Peyer's patch (tissue), 4 donors: ENCODE data around the gene ARHGEF3.
"Not testable (repeated sequence)": the region's sequence is repeated elsewhere in the genome, so short reads cannot be mapped to it uniquely, and the experiment has no call there.

Experiments used
- POLR2A ChIP-seq, 2 donors: fragments of 450-650 bp; IDR thresholded peaks; one replicate each; pipeline ENCODE4 v1.5.1; 2017; ENCODE audit warnings: antibody characterized with exemption in 2 of 2, mild to moderate bottlenecking in 2 of 2, moderate library complexity in 2 of 2
- TF ChIP-seq, protein P1 (sequence below), 6 experiments: fragments of 450-650 bp in 4 of 6; fragments of 200-600 bp in 2 of 6; sonication (generic) in 1 of 6; IDR thresholded peaks; one replicate each; pipeline ENCODE4 v1.5.1; 2017 to 2019; ENCODE audit warnings: antibody characterized with exemption in 6 of 6, mild to moderate bottlenecking in 3 of 6, moderate library complexity in 1 of 6

DNA sequence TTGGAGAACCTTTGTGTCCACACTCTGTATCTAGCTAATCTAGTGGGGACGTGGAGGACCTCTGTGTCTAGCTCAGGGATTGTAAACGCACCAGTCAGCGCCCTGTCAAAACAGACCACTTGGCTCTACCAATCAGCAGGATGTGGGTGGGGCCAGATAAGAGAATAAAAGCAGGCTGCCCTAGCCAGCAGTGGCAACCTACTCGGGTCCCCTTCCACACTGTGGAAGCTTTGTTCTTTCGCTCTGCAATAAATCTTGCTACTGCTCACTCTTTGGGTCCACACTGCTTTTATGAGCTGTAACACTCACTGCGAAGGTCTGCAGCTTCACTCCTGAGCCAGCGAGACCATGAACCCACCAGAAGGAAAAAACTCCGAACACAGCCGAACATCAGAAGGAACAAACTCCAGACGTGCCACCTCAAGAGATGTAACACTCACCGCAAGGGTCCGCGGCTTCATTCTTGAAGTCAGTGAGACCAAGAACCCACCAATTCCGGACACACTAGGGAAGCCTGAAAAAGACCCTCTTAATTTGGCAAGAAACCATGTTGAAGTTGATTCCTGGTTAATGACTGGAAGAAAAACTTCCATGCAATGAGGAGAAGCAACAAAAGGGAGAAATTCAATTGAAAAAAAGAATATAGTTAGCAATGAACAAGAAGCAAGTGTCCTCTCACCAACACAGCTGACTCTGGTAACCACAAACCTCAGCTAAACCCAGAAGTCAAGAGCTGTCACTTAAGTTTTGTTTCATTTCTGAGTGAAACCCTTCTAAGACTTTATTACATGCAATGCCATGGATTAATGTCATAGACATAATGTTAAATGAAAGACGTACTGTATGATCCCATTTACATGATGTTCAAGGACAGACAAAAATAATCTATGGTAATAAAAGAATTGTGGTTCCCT, 109.0 kb downstream of the ARHGEF3 start:
- TF ChIP-seq, protein P1, sequence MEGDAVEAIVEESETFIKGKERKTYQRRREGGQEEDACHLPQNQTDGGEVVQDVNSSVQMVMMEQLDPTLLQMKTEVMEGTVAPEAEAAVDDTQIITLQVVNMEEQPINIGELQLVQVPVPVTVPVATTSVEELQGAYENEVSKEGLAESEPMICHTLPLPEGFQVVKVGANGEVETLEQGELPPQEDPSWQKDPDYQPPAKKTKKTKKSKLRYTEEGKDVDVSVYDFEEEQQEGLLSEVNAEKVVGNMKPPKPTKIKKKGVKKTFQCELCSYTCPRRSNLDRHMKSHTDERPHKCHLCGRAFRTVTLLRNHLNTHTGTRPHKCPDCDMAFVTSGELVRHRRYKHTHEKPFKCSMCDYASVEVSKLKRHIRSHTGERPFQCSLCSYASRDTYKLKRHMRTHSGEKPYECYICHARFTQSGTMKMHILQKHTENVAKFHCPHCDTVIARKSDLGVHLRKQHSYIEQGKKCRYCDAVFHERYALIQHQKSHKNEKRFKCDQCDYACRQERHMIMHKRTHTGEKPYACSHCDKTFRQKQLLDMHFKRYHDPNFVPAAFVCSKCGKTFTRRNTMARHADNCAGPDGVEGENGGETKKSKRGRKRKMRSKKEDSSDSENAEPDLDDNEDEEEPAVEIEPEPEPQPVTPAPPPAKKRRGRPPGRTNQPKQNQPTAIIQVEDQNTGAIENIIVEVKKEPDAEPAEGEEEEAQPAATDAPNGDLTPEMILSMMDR (IDR thresholded peaks at IDR 0.05), result not testable (repeated sequence)
- not testable (repeated sequence) for TF ChIP-seq POLR2A (IDR thresholded peaks at IDR 0.05)
